ENCODE measurements around the gene PDZD4.

PDZD4 gene

DNA sequence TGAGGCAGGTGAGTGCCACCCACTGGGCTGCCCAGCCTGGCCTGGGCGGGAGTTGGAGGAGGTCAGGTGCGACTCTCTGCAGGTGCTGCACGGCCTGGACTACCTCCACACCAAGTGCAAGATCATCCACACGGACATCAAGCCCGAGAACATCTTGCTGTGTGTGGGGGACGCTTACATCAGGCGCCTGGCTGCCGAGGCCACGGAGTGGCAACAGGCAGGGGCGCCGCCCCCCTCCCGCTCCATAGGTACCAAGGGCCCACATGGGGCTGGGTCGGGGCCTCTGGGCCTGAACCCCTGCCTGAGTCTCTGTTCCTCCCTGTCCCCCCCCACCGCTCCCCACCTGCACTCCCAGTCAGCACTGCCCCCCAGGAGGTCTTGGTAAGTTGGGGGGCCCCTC is 47.5 kb downstream of the PDZD4 start:
- DNase-seq: no peak

DNA sequence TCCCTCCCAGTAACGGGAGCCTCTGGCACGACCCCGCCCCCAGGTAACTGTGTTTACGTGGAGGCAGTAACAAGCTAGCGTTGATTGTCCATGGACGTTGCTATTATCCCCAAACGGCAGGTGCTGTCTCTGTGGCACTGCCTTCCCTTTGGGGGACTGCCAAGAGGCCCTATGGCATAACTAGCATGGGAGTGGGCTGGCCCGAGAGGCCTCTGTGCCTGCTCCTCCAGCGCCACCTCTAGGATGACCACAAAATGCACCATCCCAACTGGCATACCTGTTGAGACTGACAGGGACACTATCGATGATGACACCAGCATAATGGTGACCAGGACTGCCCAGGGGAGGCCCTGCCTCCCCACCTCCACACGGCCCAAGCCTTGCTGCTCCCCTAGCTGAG is 48.0 kb downstream of the PDZD4 start:
- no peak for DNase-seq

DNA sequence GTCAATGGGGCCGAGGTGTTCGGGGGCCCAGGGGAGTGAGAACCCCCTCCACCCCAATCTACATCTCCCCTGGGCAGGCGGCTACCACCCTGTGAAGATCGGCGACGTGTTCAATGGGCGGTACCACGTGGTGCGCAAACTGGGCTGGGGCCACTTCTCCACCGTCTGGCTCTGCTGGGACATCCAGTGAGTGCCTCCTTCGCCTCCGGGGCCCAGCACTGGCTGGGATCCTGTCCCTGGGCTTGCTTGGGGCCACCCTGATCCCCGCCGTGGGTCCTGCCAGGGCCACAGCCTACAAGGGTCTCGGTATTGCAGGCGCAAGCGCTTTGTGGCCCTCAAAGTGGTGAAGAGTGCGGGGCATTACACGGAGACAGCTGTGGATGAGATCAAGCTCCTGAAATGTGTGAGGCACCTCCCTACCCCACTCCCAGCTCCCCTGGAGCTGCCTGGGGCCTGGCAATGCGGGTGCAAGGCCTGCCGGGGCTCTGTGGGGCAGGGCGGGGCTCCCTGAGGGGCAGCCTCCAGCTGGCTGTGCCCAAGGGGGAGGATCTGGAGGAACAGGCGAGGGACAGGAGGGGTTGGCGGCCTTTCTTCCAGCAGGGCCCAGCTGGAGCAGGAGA is 48.8 kb downstream of the PDZD4 start:
- DNase-seq: no peak

DNA sequence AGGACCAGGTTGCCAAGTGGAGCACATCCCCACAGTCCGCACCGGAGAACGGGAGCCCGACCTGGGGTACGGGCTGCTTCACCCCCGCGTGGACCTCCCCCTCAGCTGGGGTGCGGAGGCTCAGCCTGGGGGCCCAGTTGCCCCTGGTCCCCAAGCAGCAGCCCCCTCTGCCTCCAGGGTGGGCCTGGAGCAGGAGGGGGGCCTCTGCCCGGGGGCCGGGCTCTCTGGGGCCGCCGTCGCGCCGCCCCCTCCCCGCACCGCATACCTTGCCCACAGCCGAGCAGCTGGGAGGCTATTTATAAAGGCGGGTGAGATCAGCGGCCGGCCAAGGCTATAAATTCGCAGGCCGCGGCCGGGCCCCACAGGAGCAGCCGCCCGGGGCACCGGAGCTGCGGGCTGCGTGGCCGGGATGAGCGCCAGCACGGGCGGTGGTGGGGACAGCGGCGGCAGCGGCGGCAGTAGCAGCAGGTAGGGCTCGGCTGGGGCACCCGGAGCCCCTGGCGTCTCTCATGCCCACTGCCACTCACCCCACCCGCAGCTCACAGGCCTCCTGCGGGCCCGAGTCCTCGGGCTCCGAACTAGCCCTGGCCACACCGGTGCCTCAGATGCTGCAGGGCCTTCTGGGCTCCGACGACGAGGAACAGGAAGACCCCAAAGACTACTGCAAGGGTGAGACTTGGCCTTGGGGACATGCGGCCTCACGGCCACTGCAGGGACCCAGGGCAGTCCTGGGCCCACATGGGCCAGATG is 49.5 kb downstream of the PDZD4 start, which contains the start of gene SRPK3:
SRPK3 (plus strand) TSS at position 364 of the 750 bp plus-strand sequence; CDS start at position 410, 46 bp downstream.
- DNase-seq: peak; percentile 6

DNA sequence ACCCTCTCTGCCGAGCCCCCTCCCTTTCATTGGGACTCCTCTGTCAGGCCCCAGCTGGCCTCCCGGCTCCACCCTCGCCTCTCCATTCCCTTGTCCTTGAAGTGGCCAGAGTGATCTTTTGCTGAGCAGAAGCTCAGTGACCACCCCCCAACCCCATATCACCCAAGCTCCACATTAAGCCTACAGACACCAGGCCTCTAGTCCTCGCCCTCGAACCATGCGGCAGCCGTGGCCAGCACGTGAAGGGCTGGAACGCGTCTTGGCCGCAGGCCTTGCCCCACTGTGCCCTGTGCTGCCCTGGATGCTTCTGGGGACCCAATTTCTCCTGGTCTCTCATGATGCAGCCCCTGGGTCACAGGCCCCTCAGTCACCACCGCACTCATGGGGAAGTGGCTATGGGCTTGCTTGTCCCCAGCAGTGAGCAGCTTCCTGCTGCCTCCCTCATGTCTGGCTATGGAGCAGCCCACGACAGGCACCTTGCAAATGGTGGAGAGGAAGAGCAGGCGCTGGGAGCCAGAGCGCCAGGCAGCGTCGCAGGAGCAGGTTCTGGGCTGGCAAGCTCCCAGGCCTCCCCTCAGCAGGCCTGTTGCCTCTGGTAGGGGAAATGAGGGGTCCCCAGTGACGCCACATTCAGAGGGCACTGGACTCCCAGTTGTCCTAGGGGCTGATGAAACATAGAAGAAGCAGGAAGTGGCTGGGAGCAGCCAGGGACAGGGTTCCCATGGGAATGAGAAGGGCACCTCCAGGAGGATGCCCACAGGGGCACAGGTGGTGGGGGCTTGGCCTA is 50.3 kb downstream of the PDZD4 start:
- DNase-seq: no peak

DNA sequence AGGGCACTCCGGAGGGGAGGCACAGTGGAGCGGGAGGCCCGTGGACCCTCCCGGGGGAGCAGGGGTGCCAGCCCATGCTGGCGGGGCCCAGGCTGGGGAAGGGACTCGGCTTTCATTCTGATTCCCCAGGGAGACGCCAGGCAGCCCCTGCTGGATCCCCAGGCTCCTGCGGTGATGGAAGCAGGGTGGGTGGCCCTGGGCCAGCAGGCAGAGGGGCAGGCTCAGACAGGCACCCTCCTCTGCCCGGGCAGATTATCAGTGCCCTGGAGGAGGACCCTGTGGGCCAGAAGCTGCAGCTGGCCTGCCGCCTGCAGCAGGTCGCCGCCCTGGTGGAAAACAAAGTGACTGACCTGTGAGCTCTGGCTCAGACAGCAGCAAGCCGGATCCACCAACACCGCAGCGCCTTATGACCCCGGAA is 51.7 kb downstream of the PDZD4 start:
- no peak for DNase-seq

DNA sequence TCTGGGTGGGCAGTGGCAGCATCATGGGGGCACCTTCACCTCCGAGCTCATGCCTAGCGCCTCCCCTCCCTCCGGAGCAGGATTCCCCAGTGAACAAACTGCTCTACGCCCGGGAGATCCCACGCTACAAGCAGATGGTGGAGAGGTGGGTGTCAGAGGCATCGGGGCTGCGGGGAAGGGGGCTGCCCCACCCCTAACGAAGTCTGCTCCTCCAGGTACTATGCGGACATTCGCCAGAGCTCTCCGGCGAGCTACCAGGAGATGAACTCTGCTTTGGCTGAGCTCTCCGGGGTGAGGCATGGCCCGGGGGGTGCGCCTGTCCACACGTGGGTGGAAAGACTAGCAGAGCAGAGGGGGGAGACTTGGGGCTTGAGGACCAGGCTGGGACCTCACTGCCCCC is 52.2 kb downstream of the PDZD4 start:
- no peak for DNase-seq

DNA sequence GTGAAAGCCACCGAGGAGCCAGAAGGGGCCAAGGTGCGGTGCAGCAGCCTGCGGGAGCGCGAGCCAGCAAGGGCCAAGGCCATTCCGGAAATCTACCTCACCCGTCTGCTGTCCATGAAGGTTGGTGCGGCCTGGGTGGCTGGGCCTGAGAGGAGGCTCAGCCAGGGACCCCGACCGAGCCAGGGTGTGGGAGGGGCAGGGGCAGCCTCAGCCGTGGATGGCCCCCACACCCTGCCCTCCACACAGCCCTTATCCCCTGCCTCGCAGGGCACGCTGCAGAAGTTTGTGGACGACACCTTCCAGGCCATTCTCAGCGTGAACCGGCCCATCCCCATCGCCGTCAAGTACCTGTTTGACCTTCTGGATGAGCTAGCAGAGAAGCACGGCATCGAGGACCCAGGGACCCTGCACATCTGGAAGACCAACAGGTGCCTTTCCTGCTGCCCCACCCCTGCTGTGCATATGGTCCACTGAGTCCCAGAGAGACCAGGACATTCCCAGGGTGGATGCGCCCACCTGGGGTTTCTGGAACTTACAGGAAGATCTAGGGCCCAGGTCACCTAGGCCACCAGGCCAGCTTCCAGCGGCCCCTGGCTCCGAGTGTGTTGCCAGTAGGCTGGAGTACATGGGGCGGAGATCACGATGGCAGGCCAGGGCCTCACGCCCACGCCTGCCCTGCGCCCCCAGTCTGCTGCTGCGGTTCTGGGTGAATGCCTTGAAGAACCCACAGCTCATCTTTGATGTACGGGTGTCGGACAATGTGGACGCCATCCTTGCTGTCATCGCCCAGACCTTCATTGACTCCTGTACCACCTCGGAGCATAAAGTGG is 52.9 kb downstream of the PDZD4 start:
- DNase-seq: no peak

DNA sequence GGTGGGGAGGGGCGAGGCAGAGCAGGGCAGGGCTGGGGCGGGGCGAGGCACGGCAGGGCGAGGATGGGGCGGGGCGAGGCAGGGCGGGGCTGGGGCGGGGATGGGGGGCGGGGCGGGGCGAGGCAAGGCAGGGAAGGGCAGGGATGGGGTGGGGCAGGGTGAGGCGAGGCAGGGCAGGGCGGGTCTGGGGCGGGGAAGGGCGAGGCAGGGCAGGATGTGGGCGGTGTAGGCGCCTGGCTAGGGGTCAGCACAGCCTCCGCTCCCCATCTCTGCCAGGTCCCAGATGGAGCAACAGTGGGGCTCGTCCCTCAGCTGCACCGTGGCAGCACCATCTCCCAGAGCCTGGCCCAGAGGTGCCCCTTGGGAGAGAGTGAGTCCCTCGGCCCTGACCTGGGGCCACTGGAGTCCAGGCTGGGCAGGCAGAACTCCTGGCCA is 53.7 kb downstream of the PDZD4 start:
- no peak for DNase-seq

DNA sequence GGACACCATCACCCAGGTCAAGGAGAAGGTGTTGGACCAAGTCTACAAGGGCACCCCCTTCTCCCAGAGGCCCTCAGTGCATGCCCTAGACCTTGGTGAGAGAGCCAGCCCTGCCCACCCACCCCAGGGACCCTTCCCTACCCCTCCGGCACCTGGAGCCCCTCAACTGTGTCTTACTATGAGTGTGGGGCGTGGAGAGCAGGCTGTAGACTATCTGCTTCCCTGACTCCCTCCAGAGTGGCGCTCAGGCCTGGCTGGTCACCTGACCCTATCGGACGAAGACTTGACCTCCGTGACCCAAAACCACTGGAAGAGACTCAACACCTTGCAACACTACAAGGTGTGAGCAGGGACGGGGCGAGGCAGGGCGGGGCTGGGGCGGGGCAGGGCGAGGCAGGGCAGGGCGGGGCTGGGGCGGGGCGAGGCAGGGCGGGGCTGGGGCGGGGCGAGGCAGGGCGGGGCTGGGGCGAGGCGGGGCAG is 54.2 kb downstream of the PDZD4 start:
- no peak for DNase-seq

DNA sequence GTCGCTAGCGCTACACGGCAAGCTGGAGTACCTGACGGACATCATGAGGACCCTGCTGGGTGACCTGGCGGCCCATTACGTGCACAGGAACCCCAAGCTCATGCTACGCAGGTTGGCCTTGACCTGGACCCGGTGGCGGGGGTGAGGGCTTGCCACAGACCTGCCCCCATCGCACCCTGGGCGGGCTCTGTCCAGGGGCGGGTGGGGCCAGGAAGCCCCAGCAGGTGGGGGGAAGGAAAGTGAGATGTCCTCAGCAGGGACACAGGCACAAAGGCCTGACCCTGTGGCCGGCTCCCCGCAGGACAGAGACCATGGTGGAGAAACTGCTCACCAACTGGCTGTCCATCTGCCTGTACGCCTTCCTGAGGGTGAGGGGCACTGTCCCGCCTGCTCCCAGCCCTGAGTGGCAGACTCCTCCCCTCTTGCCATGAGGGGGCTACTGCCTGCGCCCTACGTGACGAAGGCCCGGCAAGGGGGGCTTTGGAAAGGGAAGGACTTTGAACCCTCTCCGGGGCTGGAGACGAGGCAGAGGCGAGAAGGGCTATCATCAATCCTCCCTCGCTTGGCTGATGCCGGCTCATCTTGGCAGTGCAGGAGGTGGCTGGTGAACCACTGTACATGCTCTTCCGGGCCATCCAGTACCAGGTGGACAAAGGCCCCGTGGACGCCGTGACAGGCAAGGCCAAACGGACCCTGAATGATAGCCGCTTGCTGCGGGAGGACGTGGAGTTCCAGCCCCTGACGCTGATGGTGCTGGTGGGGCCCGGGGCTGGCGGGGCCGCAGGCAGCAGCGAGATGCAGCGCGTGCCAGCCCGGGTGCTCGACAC is 54.8 kb downstream of the PDZD4 start:
- DNase-seq: no peak

DNA sequence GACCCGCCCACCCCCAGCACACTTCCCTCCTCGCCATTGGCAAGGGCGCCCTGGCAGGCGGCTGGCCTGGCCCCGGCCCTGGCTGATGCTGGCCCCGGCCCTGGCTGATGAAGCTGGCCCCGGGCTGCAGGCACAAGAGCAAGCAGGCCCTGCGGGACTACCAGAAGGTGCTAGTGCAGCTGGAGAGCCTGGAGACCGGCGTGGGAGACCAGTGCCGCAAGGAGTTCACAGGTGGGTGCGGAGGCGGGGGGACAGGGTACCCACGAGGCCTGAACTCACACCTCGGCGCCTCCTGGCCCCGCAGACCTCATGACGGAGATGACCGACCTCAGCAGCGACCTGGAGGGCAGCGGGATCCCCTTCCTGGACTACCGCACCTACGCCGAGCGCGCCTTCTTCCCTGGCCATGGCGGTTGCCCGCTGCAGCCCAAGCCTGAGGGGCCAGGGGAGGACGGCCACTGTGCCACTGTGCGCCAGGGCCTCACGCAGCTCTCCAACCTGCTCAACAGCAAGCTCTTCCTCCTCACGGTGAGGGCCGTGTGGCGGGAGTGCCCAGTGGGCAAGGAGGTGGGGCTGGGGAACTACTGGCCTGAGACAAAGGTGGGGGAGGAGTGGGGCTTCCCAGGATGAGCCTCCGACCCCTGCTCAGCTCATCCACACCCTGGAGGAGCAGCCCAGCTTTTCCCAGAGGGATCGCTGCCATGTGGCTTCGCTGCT is 55.6 kb downstream of the PDZD4 start:
- DNase-seq: no peak

DNA sequence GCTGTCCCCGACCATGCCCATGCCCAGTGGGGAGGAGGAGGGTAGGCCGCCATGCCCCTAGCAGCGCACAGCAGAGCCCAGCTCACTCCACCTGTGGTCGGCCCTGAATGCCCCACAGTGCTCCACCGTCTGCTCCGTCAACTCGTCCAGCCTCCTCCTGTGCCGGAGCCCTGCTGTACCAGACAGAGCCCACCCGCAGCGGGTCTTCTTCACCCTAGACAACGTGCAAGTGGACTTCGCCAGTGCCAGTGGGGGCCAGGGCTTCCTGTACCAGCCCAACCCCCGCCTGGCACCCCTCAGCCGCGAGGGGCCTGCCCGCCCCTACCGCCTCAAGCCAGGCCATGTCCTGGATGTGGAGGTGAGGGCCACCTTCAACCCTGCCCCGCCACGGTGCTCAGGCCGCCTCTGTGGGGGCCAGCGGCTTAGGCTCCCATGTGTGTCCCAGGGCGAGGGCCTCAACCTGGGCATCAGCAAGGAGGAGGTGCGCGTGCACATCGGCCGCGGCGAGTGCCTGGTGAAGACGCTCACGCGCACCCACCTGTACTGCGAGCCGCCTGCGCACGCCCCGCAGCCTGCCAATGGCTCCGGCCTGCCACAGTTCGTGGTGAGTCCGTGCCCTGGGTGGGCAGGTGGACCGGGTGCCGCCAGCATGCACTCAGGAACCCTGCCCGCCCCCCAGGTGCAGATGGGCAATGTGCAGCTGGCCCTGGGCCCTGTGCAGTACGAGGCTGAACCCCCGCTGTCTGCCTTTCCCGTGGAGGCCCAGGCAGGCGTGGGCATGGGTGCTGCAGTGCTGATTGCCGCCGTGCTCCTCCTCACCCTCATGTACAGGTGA is 56.4 kb downstream of the PDZD4 start:
- DNase-seq: no peak

DNA sequence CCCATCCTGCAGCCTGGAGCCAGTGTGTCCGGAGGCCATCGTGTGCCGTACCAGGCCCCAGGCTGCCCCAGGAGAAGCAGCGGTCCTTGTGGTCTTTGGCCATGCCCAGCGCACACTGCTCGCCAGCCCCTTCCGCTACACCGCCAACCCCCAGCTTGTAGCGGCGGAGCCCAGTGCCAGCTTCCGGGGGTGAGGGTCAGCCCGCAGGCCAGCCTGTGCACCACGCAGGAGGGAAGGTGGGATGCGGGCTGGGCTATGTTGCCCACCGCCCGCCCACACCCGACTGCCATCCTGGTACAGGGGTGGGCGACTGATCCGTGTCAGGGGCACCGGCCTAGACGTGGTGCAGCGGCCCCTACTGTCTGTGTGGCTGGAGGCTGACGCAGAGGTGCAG is 57.1 kb downstream of the PDZD4 start:
- no peak for DNase-seq

DNA sequence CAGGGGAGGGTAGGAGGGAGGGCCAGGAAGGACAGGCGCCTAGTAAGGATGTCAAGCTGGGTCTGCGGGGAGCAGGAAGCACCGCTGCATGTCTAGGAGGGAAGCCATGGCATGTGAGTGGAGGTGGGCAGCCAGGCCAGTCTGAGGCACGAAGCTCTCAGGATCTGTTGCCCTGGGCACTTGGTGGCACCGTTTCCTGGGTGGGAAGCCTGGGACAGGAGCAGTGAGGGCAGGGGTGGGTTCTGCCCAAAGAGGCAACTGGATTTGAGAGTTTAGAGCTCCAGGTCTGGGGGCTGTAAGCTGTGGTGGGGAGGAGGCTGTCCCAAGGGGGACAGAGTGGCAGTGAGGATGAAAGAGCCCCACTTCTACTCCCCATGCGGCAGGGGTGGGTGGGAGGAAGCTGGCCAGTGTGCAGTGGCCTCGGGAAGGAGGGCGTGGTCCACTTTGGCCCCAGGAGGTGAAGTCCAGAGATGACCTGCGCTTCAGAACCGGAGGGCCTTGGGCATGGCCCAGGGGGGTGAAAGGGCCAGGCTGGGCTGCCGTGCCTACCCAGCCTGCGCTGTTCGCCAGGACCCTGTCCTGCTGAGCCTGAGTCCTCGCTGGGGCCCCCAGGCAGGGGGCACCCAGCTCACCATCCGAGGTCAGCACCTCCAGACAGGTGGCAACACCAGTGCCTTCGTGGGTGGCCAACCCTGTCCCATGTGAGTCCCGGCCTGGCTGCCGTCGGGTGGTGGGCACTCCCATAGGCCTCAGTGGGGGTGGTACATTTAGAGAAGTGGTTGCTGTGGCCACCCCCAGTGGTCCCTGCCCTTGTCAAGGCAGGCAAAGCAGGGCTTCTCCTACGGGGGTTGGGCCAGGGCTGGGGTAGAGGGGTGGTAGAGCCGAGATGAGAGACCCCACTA is 57.8 kb downstream of the PDZD4 start:
- DNase-seq: no peak

DNA sequence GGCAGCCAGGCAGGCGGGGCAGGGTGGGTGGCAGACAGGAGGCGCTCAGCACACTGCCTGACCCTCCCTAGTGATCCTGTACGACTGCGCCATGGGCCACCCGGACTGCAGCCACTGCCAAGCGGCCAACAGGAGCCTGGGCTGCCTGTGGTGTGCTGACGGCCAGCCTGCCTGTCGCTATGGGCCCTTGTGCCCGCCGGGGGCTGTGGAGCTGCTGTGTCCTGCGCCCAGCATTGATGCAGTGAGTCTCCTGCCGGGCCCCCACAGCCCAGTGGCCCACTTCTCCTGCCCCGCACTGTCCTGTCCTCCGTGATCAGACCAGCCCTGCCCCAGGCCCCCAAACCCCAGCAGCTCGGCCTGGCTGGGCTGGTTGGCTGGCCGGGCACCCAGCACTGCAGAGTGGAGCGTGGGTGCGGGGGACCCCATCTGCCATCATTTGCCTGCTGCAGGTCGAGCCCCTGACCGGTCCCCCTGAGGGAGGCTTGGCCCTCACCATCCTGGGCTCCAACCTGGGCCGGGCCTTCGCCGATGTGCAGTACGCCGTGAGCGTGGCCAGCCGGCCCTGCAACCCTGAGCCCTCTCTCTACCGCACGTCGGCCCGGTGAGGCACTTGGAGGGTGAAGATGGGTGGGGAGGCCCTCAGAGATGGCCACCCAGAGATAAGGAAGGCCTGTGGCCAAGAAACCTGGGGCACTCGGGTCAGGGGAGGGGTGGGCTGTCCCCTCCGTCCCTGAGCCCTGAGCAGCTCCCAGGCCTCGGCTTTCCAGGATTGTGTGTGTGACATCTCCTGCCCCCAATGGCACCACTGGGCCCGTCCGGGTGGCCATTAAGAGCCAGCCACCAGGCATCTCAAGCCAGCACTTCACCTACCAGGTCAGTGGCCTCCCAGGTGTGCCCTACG is 58.7 kb downstream of the PDZD4 start:
- no peak for DNase-seq

DNA sequence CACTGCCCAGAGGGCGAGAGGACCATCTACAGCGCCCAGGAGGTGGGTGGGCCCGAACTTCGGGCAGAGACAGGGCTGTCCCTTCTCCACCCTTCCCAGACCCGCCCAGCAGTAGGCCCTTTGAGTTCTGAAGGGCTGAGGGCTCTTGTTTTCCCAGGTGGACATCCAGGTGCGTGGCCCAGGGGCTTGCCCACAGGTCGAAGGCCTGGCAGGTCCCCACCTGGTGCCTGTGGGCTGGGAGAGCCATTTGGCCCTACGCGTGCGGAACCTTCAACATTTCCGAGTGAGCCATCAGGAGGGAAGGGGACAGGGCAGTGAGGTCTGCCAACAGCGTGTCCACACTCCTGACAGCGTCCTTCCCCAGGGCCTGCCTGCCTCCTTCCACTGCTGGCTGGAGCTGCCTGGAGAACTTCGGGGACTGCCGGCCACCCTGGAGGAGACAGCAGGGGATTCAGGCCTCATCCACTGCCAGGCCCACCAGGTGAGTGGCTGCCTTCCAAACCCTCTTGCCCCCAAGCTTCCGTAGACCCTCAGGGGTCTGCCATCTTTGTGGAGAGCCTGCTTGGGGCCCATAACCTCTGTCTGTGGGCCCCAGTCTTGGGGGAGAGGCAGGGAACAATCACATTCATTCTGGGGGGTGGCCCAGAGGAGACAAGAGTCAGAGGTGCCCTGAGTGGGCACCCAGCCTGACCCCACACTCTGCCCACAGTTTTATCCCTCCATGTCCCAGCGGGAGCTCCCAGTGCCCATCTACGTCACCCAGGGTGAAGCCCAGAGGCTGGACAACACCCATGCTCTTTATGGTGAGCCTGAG is 59.5 kb downstream of the PDZD4 start:
- no peak for DNase-seq

Measured in fibroblast of skin of right biceps (primary cell).